Renal pelvis (tissue), 4 donors: ENCODE measurements around the gene HSDL1. TPM values are rescaled to one million over a fixed set of nuclear protein-coding genes. Genes with fewer than 3 reads are reported as not detected.
"Not testable (repeated sequence)": the region's sequence is repeated elsewhere in the genome, so short reads cannot be mapped to it uniquely, and the experiment has no call there.

Experiments
- DNase-seq: peaks from one replicate; pipeline ENCODE4 v3.0.0-alpha.2; 2013
- polyA plus RNA-seq, 3 donors: library from polyadenylated mRNA; unstranded; fragments of 120-200 nt; gene quantifications; one replicate each; pipeline ENCODE4 v1.2.1, GENCODE V29; 2013; ENCODE audit not compliant: insufficient read length in 3 of 3

The HSDL1 gene
- polyA plus RNA-seq, 3 donors, result 42.5 to 52.2 (median 42.7) TPM

DNA sequence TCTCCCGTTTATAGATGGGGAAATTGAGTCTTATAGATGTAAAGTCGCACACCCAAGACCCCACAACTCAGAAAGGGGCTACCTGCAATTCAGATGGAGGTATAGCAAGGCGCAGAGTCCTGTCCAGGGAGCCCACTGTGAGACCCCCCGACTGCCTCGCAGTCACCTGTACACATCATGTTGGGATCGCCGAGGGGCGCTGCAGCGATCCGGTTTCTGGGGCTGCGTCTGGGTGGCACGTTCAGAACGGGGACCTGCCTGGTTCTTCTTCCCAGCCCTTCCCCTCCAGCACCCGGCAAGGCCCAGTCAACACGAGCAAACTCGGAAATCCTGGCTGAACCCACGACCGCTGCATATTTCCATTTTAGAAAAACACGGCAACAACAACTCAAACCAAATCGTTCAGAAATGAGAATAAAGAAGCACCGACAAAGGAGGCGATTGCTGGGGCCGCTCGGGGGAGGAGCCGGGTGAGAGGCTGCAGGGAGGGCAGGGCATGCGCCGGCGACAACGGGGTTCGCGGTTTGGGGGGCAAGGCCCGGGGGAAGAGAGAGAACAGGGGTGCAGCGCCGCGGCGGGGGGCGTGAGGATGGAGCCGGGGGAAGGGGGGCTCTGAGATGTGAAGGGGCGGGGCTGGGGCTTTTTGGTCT, 643 bp downstream of the HSDL1 start:
- DNase-seq, result no peak

GRCh38 chr16:84143784-84144199, 1.2 kb downstream of the HSDL1 start:
- no peak for DNase-seq

DNA sequence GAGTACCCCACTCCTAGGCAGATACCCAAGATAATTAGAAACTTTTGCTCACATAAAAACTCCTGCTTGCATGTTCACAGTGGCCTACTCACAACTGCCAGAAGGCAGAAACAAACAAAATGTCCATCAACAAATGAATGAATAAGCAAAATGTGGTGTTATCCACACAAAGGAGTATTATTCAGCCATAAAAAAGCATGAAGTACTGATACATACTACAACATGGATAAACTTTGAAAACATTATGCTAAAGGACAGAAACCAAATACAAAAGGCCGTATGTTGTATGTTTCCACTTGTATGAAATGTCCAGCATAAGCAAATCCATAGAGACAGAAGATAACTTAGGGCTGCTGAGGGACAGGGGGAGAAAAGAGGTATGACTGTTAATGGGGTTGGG, 1.9 kb downstream of the HSDL1 start:
- no peak for DNase-seq

GRCh38 chr16:84141143-84141670, 3.8 kb downstream of the HSDL1 start:
- DNase-seq, result no peak

DNA sequence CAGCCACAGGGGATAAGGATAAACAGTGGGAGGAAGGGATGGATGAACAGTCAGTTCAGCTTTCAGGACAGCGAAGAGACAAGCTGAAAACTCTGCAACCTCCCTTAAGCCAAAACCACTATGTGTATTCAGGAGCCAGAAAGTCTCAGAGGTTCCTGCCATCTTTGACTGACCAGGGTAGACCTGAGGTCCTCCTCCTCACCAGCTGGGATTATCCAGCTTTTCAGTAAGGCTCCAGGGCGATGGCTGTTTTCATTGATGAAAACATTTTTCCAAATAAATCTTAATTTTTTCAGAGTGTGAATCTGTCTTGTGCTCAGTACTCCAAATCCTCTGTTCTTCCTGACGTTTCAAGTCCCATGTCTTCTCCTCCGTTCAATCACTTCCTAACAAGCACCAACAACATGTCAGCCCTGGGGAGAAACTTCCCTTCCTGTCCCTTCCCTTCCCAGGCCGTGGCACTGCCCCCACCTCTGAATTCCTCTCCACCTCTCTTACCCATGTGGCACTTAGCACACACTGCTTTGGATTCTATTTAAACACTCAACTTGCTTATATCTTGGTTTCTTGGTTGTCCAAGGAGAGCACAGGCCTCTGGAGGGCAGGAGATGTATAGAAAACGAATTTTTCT, 5.2 kb downstream of the HSDL1 start:
- no peak for DNase-seq

GRCh38 chr16:84138824-84139627, 6.0 kb downstream of the HSDL1 start:
- peak; percentile 53 for DNase-seq

DNA sequence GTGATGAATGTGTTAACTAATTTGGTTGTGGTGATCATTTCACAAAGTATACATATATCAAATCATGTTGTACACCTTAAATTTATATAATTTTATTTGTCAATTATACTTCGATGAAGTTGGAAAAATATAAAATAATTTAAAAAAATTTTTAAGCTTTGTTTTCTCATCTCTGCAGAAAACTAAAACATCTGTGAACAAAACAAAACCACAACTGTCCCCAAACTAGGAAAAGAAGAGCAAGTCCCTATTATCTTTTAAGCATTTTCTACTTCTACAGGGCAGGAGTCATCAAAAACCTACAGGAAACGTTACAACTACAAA, 6.5 kb downstream of the HSDL1 start:
- no peak for DNase-seq

DNA sequence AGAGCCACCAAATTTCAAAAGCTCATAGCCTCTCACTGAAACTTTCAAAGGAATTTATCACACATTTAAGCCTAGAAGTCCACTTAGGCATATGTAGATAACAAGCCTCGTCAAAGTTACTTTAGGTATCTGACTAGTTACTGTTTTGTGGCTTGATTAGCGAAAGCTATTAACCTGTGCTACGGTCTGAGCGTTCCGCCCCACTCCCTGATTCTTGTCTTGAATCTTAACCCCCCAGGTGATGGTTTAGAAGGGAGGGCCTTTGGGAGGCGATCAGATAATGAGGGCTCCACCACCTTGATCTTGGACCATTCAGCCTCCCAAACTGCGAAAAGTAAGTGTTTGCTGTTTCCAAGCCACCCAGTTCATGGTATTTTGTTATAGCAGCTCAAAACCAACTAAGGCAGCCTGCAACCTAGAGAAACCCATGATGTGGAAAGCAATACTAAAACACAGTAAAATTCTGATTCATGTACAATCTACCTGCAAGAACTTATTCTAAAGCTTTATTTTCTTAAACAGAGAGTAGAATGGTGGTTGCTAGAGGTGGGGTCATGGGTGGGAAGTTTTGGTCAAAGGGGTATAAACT, 7.1 kb downstream of the HSDL1 start:
- DNase-seq, result no peak

DNA sequence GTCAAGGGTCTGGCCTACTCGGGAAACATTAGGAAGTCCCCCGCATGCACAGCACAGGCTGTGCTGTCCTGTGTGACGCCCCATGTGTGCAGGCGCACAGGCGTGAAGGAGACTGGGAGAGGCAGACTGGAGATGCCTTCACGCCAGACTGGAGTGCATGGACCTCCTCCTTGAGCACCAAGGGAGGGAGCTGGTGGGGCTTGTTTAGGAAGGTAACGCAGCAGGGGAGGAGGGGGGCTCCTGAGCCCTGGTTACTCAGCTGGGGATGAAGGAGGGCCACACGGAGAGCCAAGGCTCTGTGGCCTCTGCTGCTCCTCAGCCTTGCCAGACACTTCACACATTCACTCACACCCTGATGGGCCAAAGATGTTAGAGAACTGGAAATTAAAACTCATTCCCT, 7.7 kb downstream of the HSDL1 start:
- no peak for DNase-seq

DNA sequence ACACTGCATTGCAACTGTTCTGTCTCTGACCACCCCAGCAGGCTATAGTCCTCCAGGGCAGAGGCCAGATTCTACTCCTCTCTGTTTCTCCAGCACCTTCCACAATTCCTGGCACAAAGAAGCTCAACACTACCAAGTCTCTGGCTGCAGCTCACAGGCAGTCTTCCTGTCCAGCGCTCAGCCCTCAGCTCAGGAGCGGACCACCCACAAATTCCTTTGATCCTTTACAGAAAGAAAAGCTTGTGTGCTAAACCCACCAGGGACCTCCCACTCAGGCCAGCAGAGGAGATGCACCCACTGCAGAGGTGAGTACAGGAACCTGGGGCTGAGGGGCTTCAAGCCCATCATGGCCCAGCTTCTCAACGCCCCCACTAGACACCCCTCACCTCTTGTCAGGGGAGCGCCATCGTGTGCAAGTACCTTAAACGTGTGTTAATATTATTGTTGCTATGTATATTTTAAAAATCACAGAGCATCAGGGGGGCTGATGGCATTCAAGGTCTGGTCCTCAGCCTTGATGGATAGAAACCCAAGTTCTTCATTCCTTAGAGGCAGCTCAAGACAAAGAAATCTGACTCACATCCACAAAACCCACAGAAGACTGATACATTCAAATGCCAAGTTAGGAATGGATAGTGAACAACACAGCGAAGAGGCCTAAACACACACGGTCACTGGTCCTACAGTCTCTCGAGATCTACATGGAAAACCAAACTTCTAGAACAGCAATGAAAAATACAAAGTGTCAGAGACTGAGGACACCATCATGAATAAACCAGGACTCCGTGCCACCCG, 8.4 kb downstream of the HSDL1 start:
- no peak for DNase-seq

- DNase-seq, result no peak
Measured at GRCh38 chr16:84132527-84133285, 12.3 kb downstream of the HSDL1 start.

DNA sequence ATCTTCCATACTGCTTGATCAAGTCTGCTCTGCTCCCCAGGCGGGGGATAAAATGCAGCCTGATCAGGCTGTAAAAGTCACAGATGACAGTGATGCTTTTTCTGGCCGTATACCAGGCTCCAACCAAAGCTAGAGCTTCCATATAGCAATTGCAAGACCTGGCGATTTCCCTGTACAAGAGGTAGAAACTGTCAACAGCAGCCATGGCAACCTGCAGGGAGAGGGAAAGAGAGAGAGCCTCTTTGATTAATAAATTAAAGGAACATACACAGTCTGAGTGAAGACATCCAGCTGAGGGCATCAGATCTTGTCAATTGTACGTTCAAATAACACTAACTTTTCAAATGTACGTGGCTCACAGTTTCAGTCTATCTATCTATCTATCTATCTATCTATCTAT, 13.9 kb downstream of the HSDL1 start:
- DNase-seq, result no peak

- no peak for DNase-seq
Measured at GRCh38 chr16:84124257-84125073, 20.5 kb downstream of the HSDL1 start.

DNA sequence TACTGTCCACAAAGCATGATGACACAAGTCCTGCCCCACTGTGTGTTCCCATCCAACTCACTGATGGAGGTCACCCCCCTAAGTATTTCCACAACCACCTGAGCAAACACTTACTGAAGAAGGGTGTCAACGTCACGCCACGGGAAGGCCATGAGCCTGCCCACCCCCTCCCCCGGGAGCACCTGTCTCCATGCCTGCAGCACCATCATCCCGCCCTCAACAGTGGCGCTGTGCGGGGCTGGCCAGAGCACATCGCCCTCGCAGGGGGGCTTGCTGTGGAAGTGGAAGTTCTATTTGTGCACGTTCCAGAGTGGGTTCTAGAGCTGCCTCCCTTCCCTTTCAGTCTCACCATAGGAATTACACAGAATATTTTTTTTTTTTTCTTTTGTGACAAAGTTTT, 24.0 kb downstream of the HSDL1 start:
- DNase-seq, result no peak

DNA sequence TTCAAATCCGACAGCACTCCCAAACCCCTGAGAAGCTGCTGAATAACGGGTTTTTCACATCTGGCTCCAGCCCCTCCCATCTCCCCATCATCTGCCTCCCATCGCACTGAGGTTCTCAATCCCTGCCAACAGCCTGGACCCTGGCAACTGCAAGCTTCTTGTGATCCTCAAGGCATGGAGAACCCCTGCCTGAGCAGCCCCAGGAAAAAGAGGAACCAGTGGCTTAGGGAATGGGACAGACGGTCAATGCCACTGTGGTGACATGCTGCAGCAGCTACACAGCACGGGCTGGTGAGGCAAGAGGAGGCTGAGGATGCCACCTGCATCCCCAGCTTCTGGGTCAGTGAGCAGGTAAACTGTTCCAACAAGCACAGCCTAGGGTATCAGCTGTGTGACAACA, 25.0 kb downstream of the HSDL1 start:
- no peak for DNase-seq

- DNase-seq, result no peak
Measured at GRCh38 chr16:84119368-84119767, 25.6 kb downstream of the HSDL1 start.

GRCh38 chr16:84118315-84118714, 26.7 kb downstream of the HSDL1 start:
- not testable (repeated sequence) for DNase-seq

- DNase-seq, result peak; percentile 57
Measured at GRCh38 chr16:84117494-84117843, 27.5 kb downstream of the HSDL1 start.

DNA sequence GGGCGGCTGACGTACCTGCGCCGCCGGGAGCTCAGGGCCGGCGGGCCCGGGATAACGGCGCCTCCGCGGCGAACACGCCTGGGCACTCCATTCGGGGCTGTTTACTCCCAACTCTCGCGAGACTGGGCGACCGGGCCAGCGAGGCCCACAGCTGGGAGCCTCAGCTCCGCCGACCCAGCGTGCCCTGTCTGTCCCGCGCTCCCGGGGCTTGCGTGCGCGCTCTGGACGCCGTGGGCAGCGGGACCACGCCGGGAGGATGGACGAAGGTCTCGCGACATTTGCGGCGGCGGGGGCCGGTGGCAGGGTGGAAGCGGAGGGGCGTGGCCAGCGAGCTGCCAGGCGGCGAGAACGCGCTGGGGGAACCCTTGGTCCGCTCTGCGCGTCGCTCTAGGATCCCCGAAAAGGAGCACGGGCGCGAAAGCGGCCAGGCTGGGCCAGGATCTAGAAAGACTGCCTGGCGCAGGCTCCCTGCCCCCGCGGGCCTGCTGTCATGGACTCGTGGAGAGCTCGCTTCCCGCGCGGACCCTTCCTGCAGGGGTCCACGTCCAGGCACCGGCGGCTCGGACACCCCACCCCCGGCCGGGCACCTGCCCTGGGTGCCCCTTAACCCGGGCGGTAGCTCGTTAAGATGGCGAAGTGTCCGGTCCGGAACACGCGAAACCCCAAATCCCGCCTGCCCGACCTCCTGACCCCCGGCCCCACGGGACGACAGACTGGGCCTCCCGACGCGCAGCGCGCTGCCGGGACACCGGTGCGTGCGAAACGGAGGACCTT, 28.1 kb downstream of the HSDL1 start, which contains the start of gene MBTPS1:
TSS of gene MBTPS1 (minus strand) at position 223 of the 774 bp plus-strand sequence. CDS start 15,159 bp downstream, outside the sequence.
- peak; percentile 98 for DNase-seq
